Small intestine (tissue), 7 donors: ENCODE data around the gene TUBGCP2. TPM values are rescaled to one million over a fixed set of nuclear protein-coding genes. Genes with fewer than 3 reads are reported as not detected.
A peak's percentile ranks its signal among the peaks of the same experiment; 100 is the strongest.
"Not testable (repeated sequence)": the region's sequence is repeated elsewhere in the genome, so short reads cannot be mapped to it uniquely, and the experiment has no call there.

Experiments
- DNase-seq, 2 donors: peaks; one replicate each; pipeline versions ENCODE4 v3.0.0 to v3.0.0-alpha.2; 2013
- FAIRE-seq: peaks from 2 replicates; lab custom pipeline; 2012; peaks lifted over from hg19 to GRCh38; lab: Jason Lieb, UNC
- H3K27ac ChIP-seq, 3 donors: one replicate each; pipeline ENCODE4 v1.5.1; 2013; ENCODE audit warnings: low read length in 2 of 3, mild to moderate bottlenecking in 2 of 3, control low read depth in 1 of 3, inconsistent platforms in 1 of 3, low read depth in 1 of 3, moderate library complexity in 1 of 3
- H3K27me3 ChIP-seq, 3 donors: one replicate each; pipeline ENCODE4 v1.6.1; 2013; ENCODE audit warnings: low read length in 3 of 3, inconsistent platforms in 1 of 3; ENCODE audit not compliant: control insufficient read depth in 3 of 3, insufficient read depth in 3 of 3
- H3K36me3 ChIP-seq, 3 donors: one replicate each; pipeline ENCODE4 v1.6.1; 2013; ENCODE audit warnings: low read length in 3 of 3, inconsistent platforms in 1 of 3, low read depth in 1 of 3, mild to moderate bottlenecking in 1 of 3, moderate library complexity in 1 of 3; ENCODE audit not compliant: control insufficient read depth in 3 of 3, insufficient read depth in 2 of 3
- H3K4me1 ChIP-seq, 3 donors: one replicate each; pipeline ENCODE4 v1.6.1; 2013; ENCODE audit warnings: low read length in 2 of 3, inconsistent platforms in 1 of 3, low read depth in 1 of 3, mild to moderate bottlenecking in 1 of 3, moderate library complexity in 1 of 3; ENCODE audit not compliant: control insufficient read depth in 3 of 3, insufficient read depth in 2 of 3
- H3K4me3 ChIP-seq, 3 donors: one replicate each; pipeline ENCODE4 v1.5.1; 2013; ENCODE audit warnings: low read length in 3 of 3, control low read depth in 1 of 3, inconsistent platforms in 1 of 3, low read depth in 1 of 3, mild to moderate bottlenecking in 1 of 3, moderate library complexity in 1 of 3
- H3K9me3 ChIP-seq, 2 donors: one replicate each; pipeline ENCODE4 v1.6.1; 2013; ENCODE audit warnings: low read depth in 1 of 2, low read length in 1 of 2; ENCODE audit not compliant: control insufficient read depth in 2 of 2, insufficient read depth in 1 of 2
- WGBS, 3 donors: extraction: QIAGEN DNeasy Blood & Tissue Kit; methylation state at CpG; one replicate each; pipeline ENCODE4 v1.1.7; 2013; 5-methylcytosine and 5-hydroxymethylcytosine counted together
- polyA plus RNA-seq, 4 donors: library from polyadenylated mRNA; stranded (reverse) in 3 of 4; unstranded in 1 of 4; fragments of 200-250 nt in 3 of 4; fragments of 120-200 nt in 1 of 4; gene quantifications; one replicate each; pipeline versions ENCODE4 v1.2.1 to v1.2.3, GENCODE V29; 2013
- donor health status: healthy with polysubstance abuse.
- donor health status: control.
- donor health status: control.
- donor health status: Bipolar disorder and iron deficiency.
- donor health status: healthy.

The TUBGCP2 gene
- polyA plus RNA-seq, 4 donors, result 43.1 to 173 (median 88.4) TPM

DNA sequence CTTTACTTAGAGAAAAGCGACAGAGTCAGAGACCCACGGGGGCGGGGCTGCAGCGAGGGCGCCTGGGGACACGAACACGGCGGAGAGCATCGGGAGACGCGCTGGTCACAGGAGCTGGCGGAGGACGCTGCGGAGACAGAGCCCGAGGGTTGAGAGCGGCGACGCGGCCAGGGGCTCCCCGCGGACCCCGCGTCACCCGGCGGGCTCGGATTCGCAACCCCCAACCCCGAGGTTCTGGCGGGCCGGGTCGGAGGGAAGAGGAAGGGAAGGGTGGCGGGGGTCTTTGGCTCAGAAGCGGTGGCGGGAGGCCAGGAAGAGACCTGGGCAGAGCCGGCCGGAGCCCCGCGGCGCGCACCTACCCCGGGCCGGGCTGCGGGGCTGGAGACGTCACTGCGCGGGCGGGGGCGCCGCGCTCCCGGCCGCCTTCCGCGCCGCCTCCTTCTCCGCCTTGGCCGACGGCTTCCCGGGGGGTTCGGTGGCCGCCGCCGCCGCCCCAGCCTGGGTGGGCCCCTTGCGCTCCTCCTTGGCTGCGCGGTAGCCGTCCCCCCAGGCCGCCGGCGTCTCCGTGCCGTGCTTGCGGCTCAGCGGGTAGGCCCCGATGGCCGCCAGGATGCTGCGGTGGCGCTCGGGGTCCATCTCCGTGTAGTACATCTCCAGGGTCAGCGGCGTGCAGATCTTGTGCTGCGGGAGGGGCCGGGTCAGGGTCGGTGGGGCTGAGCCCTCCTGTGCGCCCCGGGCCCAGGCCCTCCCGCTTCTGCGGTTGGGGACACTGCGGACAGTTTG, 17.0 kb upstream of the TUBGCP2 start:
- Histone ChIP-seq H3K27ac (no peak overlapping the region), H3K4me3 (peak overlapping the region; percentile 13 to 41 (median 28))
- no peak for FAIRE-seq

DNA sequence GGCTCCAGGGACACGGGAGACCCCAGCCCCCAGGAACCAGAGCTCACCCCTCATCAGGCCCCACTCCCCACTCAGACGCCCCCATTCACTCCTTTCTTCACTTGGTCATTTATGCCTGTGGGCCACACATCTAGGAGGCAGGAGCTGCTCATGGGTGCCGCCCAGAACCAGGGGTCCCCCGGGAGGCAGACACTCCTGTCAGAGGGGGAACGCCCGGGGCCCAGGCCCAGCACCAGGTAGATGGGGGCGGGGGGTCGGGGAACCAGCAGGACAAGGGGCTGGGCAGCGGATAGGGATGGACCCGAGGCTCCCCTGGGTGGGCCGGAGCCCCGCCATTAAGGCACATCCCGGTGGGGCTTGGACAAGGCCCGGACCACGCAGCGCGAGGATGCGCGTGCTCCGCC, 16.2 kb upstream of the TUBGCP2 start:
- Histone ChIP-seq H3K27me3 (peaks cover 3 to 49% (median 33%) of the 10 kb centered on the region in 3 donors), H3K4me3 (peak overlapping the region in 1 of 3 donors; percentile 2), H3K9me3 (peaks cover 0 to 2% of the 10 kb centered on the region in 2 donors), H3K36me3 (no peaks in the 10 kb centered on the region), H3K4me1 (peaks cover 0 to 11% (median 3%) of the 10 kb centered on the region in 3 donors), H3K27ac (no peak overlapping the region)
- FAIRE-seq (no peak), DNase-seq (no peak)
- WGBS, 3 donors, result 11 to 20% (median 13%) methylated on average over 10 to 20 of the region's 20 CpGs

More for the DNA sequence above, 17.0 kb upstream of the TUBGCP2 start:
- H3K27me3 ChIP-seq, result peaks cover 3 to 51% (median 31%) of the 10 kb centered on the region in 3 donors
- H3K36me3 ChIP-seq, result no peaks in the 10 kb centered on the region
- DNase-seq, result peak in 1 of 2 donors; percentile 36
- peaks cover 0 to 2% of the 10 kb centered on the region in 2 donors for H3K9me3 ChIP-seq
- peaks cover 0 to 13% (median 3%) of the 10 kb centered on the region in 3 donors for H3K4me1 ChIP-seq
- 2 to 3% (median 2%) methylated on average over 58 to 91 of the region's 91 CpGs for WGBS, 3 donors

- Histone ChIP-seq H3K27me3 (peaks cover 3 to 48% (median 30%) of the 10 kb centered on the region in 3 donors), H3K4me1 (peaks cover 0 to 10% (median 3%) of the 10 kb centered on the region in 3 donors)
Observed at GRCh38 chr10:133324198-133324792, 15.6 kb upstream of the TUBGCP2 start.

DNA sequence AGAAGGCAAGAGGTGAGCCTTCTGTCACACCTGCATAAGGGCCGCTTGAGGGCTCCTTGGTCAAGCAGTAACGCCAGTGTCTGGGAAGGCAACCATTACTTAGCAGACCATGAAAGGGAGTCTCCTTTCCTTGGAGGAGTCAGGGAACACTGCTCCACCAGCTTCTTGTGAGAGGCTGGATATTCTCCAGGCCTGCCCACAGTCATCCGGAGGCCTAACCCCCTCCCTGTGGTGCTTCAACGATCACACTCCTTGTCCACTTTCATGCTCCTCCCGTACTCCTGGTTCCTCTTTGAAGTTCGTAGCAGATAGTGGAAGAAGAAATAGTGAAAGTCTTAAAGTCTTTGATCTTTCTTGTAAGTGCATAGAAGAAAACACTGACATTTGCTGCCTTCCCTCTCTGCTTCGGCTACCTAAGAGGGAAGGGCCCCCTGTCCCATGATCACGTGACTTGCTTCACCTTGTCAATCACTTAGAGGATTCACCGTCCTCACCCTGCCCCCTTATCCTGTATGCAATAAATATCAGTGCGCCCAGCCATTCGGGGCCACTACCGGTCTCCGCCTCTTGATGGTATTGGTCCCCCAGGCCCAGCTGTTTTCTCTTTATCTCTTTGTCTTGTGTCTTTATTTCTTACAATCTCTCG, 13.5 kb upstream of the TUBGCP2 start:
- H3K27me3 ChIP-seq, result peaks cover 0 to 30% (median 18%) of the 10 kb centered on the region in 3 donors
- H3K4me3 ChIP-seq, H3K4me1 ChIP-seq, DNase-seq, H3K9me3 ChIP-seq, H3K27ac ChIP-seq, FAIRE-seq, H3K36me3 ChIP-seq: not testable (repeated sequence)
- WGBS, 3 donors, result 72 to 76% (median 73%) methylated on average over 11 to 12 of the region's 14 CpGs

More at GRCh38 chr10:133324198-133324792, 15.6 kb upstream of the TUBGCP2 start:
- Histone ChIP-seq H3K27ac (peak overlapping the region in 1 of 3 donors; percentile 69), H3K36me3 (no peaks in the 10 kb centered on the region), H3K4me3 (peak overlapping the region in 2 of 3 donors; percentile 31 to 40), H3K9me3 (peaks cover 0 to 2% of the 10 kb centered on the region in 2 donors)
- 2 to 7% (median 5%) methylated on average over 9 to 13 of the region's 13 CpGs for WGBS, 3 donors
- FAIRE-seq (no peak), DNase-seq (peak; percentile 87 to 90)

GRCh38 chr10:133320852-133321422, 12.3 kb upstream of the TUBGCP2 start:
- not testable (repeated sequence) for FAIRE-seq, DNase-seq, H3K4me1 ChIP-seq, H3K9me3 ChIP-seq, H3K4me3 ChIP-seq, H3K27ac ChIP-seq, H3K36me3 ChIP-seq
- H3K27me3 ChIP-seq, result peaks cover 0 to 17% (median 10%) of the 10 kb centered on the region in 3 donors
- WGBS, 3 donors, result 93 to 97% (median 96%) methylated on average over 6 of the region's 6 CpGs

- Histone ChIP-seq H3K27me3 (peaks cover 0 to 6% (median 5%) of the 10 kb centered on the region in 3 donors), H3K4me1 (no peaks in the 10 kb centered on the region), H3K36me3 (no peaks in the 10 kb centered on the region), H3K4me3 (peak overlapping the region; percentile 5 to 34 (median 27)), H3K27ac (no peak overlapping the region), H3K9me3 (no peaks in the 10 kb centered on the region)
- DNase-seq (peak; percentile 49 to 81), FAIRE-seq (no peak)
- WGBS, 3 donors, result 6 to 11% (median 9%) methylated on average over 42 to 51 of the region's 51 CpGs
Observed at GRCh38 chr10:133318494-133319127, 9.9 kb upstream of the TUBGCP2 start.

GRCh38 chr10:133316732-133317131, 8.1 kb upstream of the TUBGCP2 start:
- Histone ChIP-seq H3K4me1 (no peaks in the 10 kb centered on the region), H3K27ac (no peak overlapping the region), H3K9me3 (no peaks in the 10 kb centered on the region), H3K4me3 (no peak overlapping the region), H3K36me3 (peaks cover 0 to 18% (median 4%) of the 10 kb centered on the region in 3 donors), H3K27me3 (peaks cover 0 to 6% (median 5%) of the 10 kb centered on the region in 3 donors)
- no peak for FAIRE-seq
- no peak for DNase-seq
- WGBS, 3 donors, result 82 to 86% (median 83%) methylated on average over 7 of the region's 7 CpGs
